Measurements from ENCODE around the gene PROZ. TPM values are rescaled to one million over a fixed set of nuclear protein-coding genes. Genes with fewer than 3 reads are reported as not detected.

PROZ gene
- total RNA-seq, 1 donor from 2014 or later, result not detected

GRCh38 chr13:113122550-113123225, 35.8 kb upstream of the PROZ start, which contains the start of gene F10:
TSS of gene F10 (plus strand) at chr13:113122799. CDS start at chr13:113122856, 57 bp downstream.
- Mint-ChIP-seq H3K27me3 (ENCODE audit: low read depth) (peaks cover 10% of the 10 kb centered on the region), H3K36me3 (ENCODE audit: low read depth) (no peaks in the 10 kb centered on the region), H3K4me1 (ENCODE audit: low read depth) (peaks cover 10% of the 10 kb centered on the region), H3K4me3 (ENCODE audit: unreplicated experiment) (peak within 1 kb of the TSS; percentile 5), H3K9me3 (ENCODE audit: low read depth) (no peaks in the 10 kb centered on the region), H3K27ac (ENCODE audit: unreplicated experiment) (peak within 1 kb of the TSS; percentile 41)
- TF ChIP-seq CTCF (IDR thresholded peaks at IDR 0.05), result peak; percentile 10
- DNase-seq (ENCODE audit: low spot score), result peak; percentile 68

GRCh38 chr13:113123226-113124201, 34.9 kb upstream of the PROZ start:
- Mint-ChIP-seq H3K27ac (ENCODE audit: unreplicated experiment) (no peak overlapping the region), H3K4me3 (ENCODE audit: unreplicated experiment) (peak overlapping the region; percentile 5), H3K36me3 (ENCODE audit: low read depth) (no peaks in the 10 kb centered on the region), H3K4me1 (ENCODE audit: low read depth) (peaks cover 10% of the 10 kb centered on the region), H3K27me3 (ENCODE audit: low read depth) (peaks cover 17% of the 10 kb centered on the region), H3K9me3 (ENCODE audit: low read depth) (no peaks in the 10 kb centered on the region)
- DNase-seq (ENCODE audit: low spot score), result no peak
- TF ChIP-seq CTCF (IDR thresholded peaks at IDR 0.05), result no peak

GRCh38 chr13:113124211-113124970, 34.1 kb upstream of the PROZ start:
- Mint-ChIP-seq H3K4me1 (ENCODE audit: low read depth) (peaks cover 10% of the 10 kb centered on the region), H3K36me3 (ENCODE audit: low read depth) (no peaks in the 10 kb centered on the region), H3K9me3 (ENCODE audit: low read depth) (no peaks in the 10 kb centered on the region), H3K4me3 (ENCODE audit: unreplicated experiment) (no peak overlapping the region), H3K27me3 (ENCODE audit: low read depth) (peaks cover 22% of the 10 kb centered on the region), H3K27ac (ENCODE audit: unreplicated experiment) (no peak overlapping the region)
- TF ChIP-seq CTCF (IDR thresholded peaks at IDR 0.05), result no peak
- no peak for DNase-seq (ENCODE audit: low spot score)

- Mint-ChIP-seq H3K36me3 (ENCODE audit: low read depth) (no peaks in the 10 kb centered on the region), H3K4me1 (ENCODE audit: low read depth) (peaks cover 10% of the 10 kb centered on the region), H3K27me3 (ENCODE audit: low read depth) (peaks cover 21% of the 10 kb centered on the region), H3K9me3 (ENCODE audit: low read depth) (no peaks in the 10 kb centered on the region), H3K4me3 (ENCODE audit: unreplicated experiment) (no peak overlapping the region), H3K27ac (ENCODE audit: unreplicated experiment) (no peak overlapping the region)
- TF ChIP-seq CTCF (IDR thresholded peaks at IDR 0.05), result no peak
- peak; percentile 59 for DNase-seq (ENCODE audit: low spot score)
Observed at GRCh38 chr13:113125506-113126264, 32.8 kb upstream of the PROZ start.
